HEK293 (cell line): ENCODE results near the gene TAF12.
A peak's percentile ranks its signal among the peaks of the same experiment; 100 is the strongest.

Experiments
- GLI2 ChIP-seq: fragments of 450-650 bp; formaldehyde crosslinking; IDR thresholded peaks from 2 replicates; pipeline ENCODE4; 2017; ENCODE audit warnings: missing biosample characterization, missing genetic modification characterization, low read depth, borderline replicate concordance
- GLI4 ChIP-seq: fragments of 450-650 bp; formaldehyde crosslinking; IDR thresholded peaks from 2 replicates; pipeline ENCODE4 v1.5.1; 2016; ENCODE audit warnings: missing biosample characterization, missing genetic modification characterization
- HOXA7 ChIP-seq: sonication (generic); formaldehyde crosslinking; IDR thresholded peaks from 2 replicates; pipeline ENCODE4 v1.8.1; 2022; ENCODE audit warnings: missing genetic modification reagents, borderline replicate concordance
- PRDM10 ChIP-seq: fragments of 450-650 bp; formaldehyde crosslinking; IDR thresholded peaks from 2 replicates; pipeline ENCODE4 v1.5.1; 2016; ENCODE audit warnings: missing biosample characterization, missing genetic modification characterization
- REST ChIP-seq: fragments of 450-650 bp; formaldehyde crosslinking; IDR thresholded peaks from 2 replicates; pipeline ENCODE4 v1.5.1; 2016; ENCODE audit warnings: missing biosample characterization, missing genetic modification characterization
- SCRT1 ChIP-seq: fragments of 450-650 bp; formaldehyde crosslinking; IDR thresholded peaks from 2 replicates; pipeline ENCODE4 v1.5.1; 2016; ENCODE audit warnings: missing biosample characterization, missing genetic modification characterization, borderline replicate concordance
- ZBTB48 ChIP-seq: fragments of 450-650 bp; formaldehyde crosslinking; IDR thresholded peaks from 2 replicates; pipeline ENCODE4 v1.5.1; 2016; ENCODE audit warnings: missing biosample characterization, missing genetic modification characterization
- ZBTB49 ChIP-seq: fragments of 450-650 bp; formaldehyde crosslinking; IDR thresholded peaks from 2 replicates; pipeline ENCODE4 v1.5.1; 2016; ENCODE audit warnings: missing biosample characterization, missing genetic modification characterization, low read depth
- ZBTB6 ChIP-seq: fragments of 450-650 bp; formaldehyde crosslinking; IDR thresholded peaks from 2 replicates; pipeline ENCODE4 v1.5.1; 2017; ENCODE audit warnings: missing biosample characterization, missing genetic modification characterization
- ZNF114 ChIP-seq: fragments of 450-650 bp; formaldehyde crosslinking; IDR thresholded peaks from 2 replicates; pipeline ENCODE4 v1.5.0; 2017; ENCODE audit warnings: missing biosample characterization, missing genetic modification characterization
- ZNF138 ChIP-seq: fragments of 450-650 bp; formaldehyde crosslinking; IDR thresholded peaks from 2 replicates; pipeline ENCODE4 v1.5.1; 2016; ENCODE audit warnings: missing biosample characterization, missing genetic modification characterization, borderline replicate concordance
- ZNF155 ChIP-seq: fragments of 450-650 bp; formaldehyde crosslinking; IDR thresholded peaks from 2 replicates; pipeline ENCODE4 v1.5.1; 2016; ENCODE audit warnings: missing biosample characterization, missing genetic modification characterization
- ZNF169 ChIP-seq: fragments of 450-650 bp; formaldehyde crosslinking; IDR thresholded peaks from 2 replicates; pipeline ENCODE4 v1.5.1; 2016; ENCODE audit warnings: missing biosample characterization, missing genetic modification characterization
- ZNF2 ChIP-seq: fragments of 450-650 bp; formaldehyde crosslinking; IDR thresholded peaks from 2 replicates; pipeline ENCODE4 v1.5.1; 2016; ENCODE audit warnings: missing biosample characterization, missing genetic modification characterization
- ZNF221 ChIP-seq: fragments of 450-650 bp; formaldehyde crosslinking; IDR thresholded peaks from 2 replicates; pipeline ENCODE4 v1.5.1; 2017; ENCODE audit warnings: missing biosample characterization, missing genetic modification characterization, borderline replicate concordance
- ZNF23 ChIP-seq: fragments of 450-650 bp; formaldehyde crosslinking; IDR thresholded peaks from 2 replicates; pipeline ENCODE4 v1.5.1; 2016; ENCODE audit warnings: missing biosample characterization, missing genetic modification characterization, borderline replicate concordance
- ZNF239 ChIP-seq: fragments of 450-650 bp; formaldehyde crosslinking; IDR thresholded peaks from 2 replicates; pipeline ENCODE4 v1.5.1; 2016; ENCODE audit warnings: missing biosample characterization, missing genetic modification characterization
- ZNF423 ChIP-seq: fragments of 450-650 bp; formaldehyde crosslinking; IDR thresholded peaks from 2 replicates; pipeline ENCODE4 v1.5.1; 2016; ENCODE audit warnings: missing biosample characterization, missing genetic modification characterization
- ZNF426 ChIP-seq: fragments of 450-650 bp; formaldehyde crosslinking; IDR thresholded peaks from 2 replicates; pipeline ENCODE4 v1.5.1; 2017; ENCODE audit warnings: missing biosample characterization, missing genetic modification characterization, mild to moderate bottlenecking, inconsistent platforms, moderate library complexity
- ZNF48 ChIP-seq: fragments of 450-650 bp; formaldehyde crosslinking; IDR thresholded peaks from 2 replicates; pipeline ENCODE4 v1.5.1; 2016; ENCODE audit warnings: missing biosample characterization, missing genetic modification characterization
- ZNF529 ChIP-seq: fragments of 450-650 bp; formaldehyde crosslinking; IDR thresholded peaks from 2 replicates; pipeline ENCODE4 v1.5.1; 2017; ENCODE audit warnings: missing genetic modification characterization, missing biosample characterization; ENCODE audit not compliant: insufficient replicate concordance
- ZNF600 ChIP-seq: fragments of 450-650 bp; formaldehyde crosslinking; IDR thresholded peaks from 2 replicates; pipeline ENCODE4 v1.5.1; 2016; ENCODE audit warnings: missing biosample characterization, missing genetic modification characterization
- ZNF621 ChIP-seq: fragments of 450-650 bp; formaldehyde crosslinking; IDR thresholded peaks from 2 replicates; pipeline ENCODE4 v1.5.1; 2017; ENCODE audit warnings: missing biosample characterization, missing genetic modification characterization
- ZNF670 ChIP-seq: fragments of 450-650 bp; formaldehyde crosslinking; IDR thresholded peaks from 2 replicates; pipeline ENCODE4 v1.5.1; 2016; ENCODE audit warnings: missing biosample characterization, missing genetic modification characterization, low read depth
- ZNF785 ChIP-seq: fragments of 450-650 bp; formaldehyde crosslinking; IDR thresholded peaks from 2 replicates; pipeline ENCODE4 v1.5.1; 2016; ENCODE audit warnings: missing biosample characterization, missing genetic modification characterization
- ZNF830 ChIP-seq: fragments of 450-650 bp; IDR thresholded peaks from 2 replicates; pipeline ENCODE4 v1.5.0; 2018; ENCODE audit warnings: missing biosample characterization, missing genetic modification characterization, low read depth, mild to moderate bottlenecking, moderate library complexity
- ZSCAN4 ChIP-seq: fragments of 450-650 bp; formaldehyde crosslinking; IDR thresholded peaks from 2 replicates; pipeline ENCODE4 v1.5.1; 2017; ENCODE audit warnings: missing biosample characterization, missing genetic modification characterization

The TAF12 gene

GRCh38 chr1:28648474-28649198 lies 5.8 kb upstream of the TAF12 start, which contains the start of gene RNU11 (continued):
- TF ChIP-seq ZNF239 (tag by site-specific recombination) (peak; percentile 78), ZNF423 (tag by site-specific recombination) (peak; percentile 62; the same call in 1 of the 2 replicates), ZNF23 (tag by site-specific recombination) (0 out of 2 replicates have a peak, but pooled peaks have one; percentile 23), ZNF426 (no peak), PRDM10 (tag by site-specific recombination) (peak; percentile 83), ZBTB6 (tag by site-specific recombination) (peak; percentile 32; the same call in 1 of the 2 replicates), ZNF48 (tag by site-specific recombination) (no peak), ZNF600 (tag by site-specific recombination) (peak; percentile 95), ZNF529 (tag by site-specific recombination) (no peak), SCRT1 (tag by site-specific recombination) (peak; percentile 72; the same call in 1 of the 2 replicates), HOXA7 (CRISPR knock-in tag) (no peak), ZNF155 (tag by site-specific recombination) (no peak), ZNF785 (tag by site-specific recombination) (peak; percentile 92), ZNF621 (tag by site-specific recombination) (no peak), GLI4 (tag by site-specific recombination) (peak; percentile 91; the same call in 1 of the 2 replicates), ZNF2 (peak; percentile 97), ZBTB49 (tag by site-specific recombination) (peak; percentile 80; the same call in 1 of the 2 replicates), ZNF670 (tag by site-specific recombination) (no peak), GLI2 (no peak; the same call in 1 of the 2 replicates), ZNF221 (tag by site-specific recombination) (no peak), ZNF830 (tag by site-specific recombination) (no peak), ZNF138 (tag by site-specific recombination) (no peak), ZNF169 (tag by site-specific recombination) (no peak), ZBTB48 (tag by site-specific recombination) (peak; percentile 16; the same call in 1 of the 2 replicates), ZNF114 (tag by site-specific recombination) (no peak), REST (tag by site-specific recombination) (peak; percentile 75), ZSCAN4 (tag by site-specific recombination) (peak; percentile 57)
